Upper lobe of left lung (tissue), 6 donors: Measurements from ENCODE around the gene CEP55. TPM values are rescaled to one million over a fixed set of nuclear protein-coding genes. Genes with fewer than 3 reads are reported as not detected.

Experiments used
- ATAC-seq, 2 donors: fragments of 200-7000 bp; cut with Tn5 transposase; one replicate each; pipeline ENCODE4 v1.9.1; 2022; ENCODE audit warnings: mild to moderate bottlenecking in 2 of 2, moderate library complexity in 2 of 2; ENCODE audit not compliant: low FRiP score in 2 of 2
- DNase-seq, 2 donors: peaks; one replicate each; pipeline ENCODE4 v3.0.0-alpha.2; 2019 to 2020
- H3K27ac ChIP-seq, 4 donors: fragments of 200-600 bp; sonication (generic); one replicate each; pipeline ENCODE4 v1.5.1; 2016 to 2019
- H3K27me3 ChIP-seq, 4 donors: fragments of 200-600 bp; sonication (generic); one replicate each; pipeline ENCODE4 v1.5.1; 2017 to 2019
- H3K36me3 ChIP-seq, 4 donors: fragments of 200-600 bp; sonication (generic); one replicate each; pipeline ENCODE4 v1.5.1; 2016 to 2019
- H3K4me1 ChIP-seq, 4 donors: fragments of 200-600 bp; sonication (generic); one replicate each; pipeline ENCODE4 v1.5.1; 2018 to 2019
- H3K4me3 ChIP-seq, 4 donors: fragments of 200-600 bp; sonication (generic); one replicate each; pipeline ENCODE4 v1.5.1; 2017 to 2019; ENCODE audit warnings: mild to moderate bottlenecking in 2 of 4, moderate library complexity in 1 of 4
- H3K9me3 ChIP-seq, 4 donors: fragments of 200-600 bp; sonication (generic); one replicate each; pipeline ENCODE4 v1.5.1; 2018 to 2019
- CTCF ChIP-seq, 6 experiments: fragments of 450-650 bp in 4 of 6; fragments of 200-600 bp in 2 of 6; sonication (generic) in 2 of 6; IDR thresholded peaks; one replicate each; pipeline ENCODE4 v1.5.1; 2016 to 2019; ENCODE audit warnings: antibody characterized with exemption in 6 of 6
- EP300 ChIP-seq, 4 donors: sonication (generic); formaldehyde crosslinking; IDR thresholded peaks; one replicate each; pipeline ENCODE4 v1.5.1; 2017; ENCODE audit warnings: antibody characterized with exemption in 4 of 4, control low read depth in 2 of 4
- POLR2A ChIP-seq, 4 donors: fragments of 450-650 bp; IDR thresholded peaks; one replicate each; pipeline ENCODE4 v1.5.1; 2016 to 2017; ENCODE audit warnings: antibody characterized with exemption in 4 of 4, mild to moderate bottlenecking in 2 of 4
- POLR2AphosphoS5 ChIP-seq, 2 donors: sonication (generic); formaldehyde crosslinking; IDR thresholded peaks; one replicate each; pipeline ENCODE4 v1.5.1; 2017; ENCODE audit warnings: antibody characterized with exemption in 2 of 2
- WGBS, 2 donors: methylation state at CpG; one replicate each; pipeline ENCODE4 v1.1.5; 2017 to 2018; 5-methylcytosine and 5-hydroxymethylcytosine counted together
- total RNA-seq, 6 donors: library from RNA; depleted of rRNA in 4 of 6; stranded (reverse); fragments of >200 nt in 4 of 6; gene quantifications; one replicate each; pipeline versions ENCODE4 v1.1.0 to v1.2.1, GENCODE V29; 2016 to 2021
- donor health status: DM: no; HTN: no; CAD: no; lungs with moderate emphysema.
- donor health status: DM: no; HTN: yes; CAD: no; lungs with severe emphysema.

The CEP55 gene
- total RNA-seq, 6 donors from 2014 or later: 1.3 to 3.3 (median 2.3) TPM; not detected in 1

DNA sequence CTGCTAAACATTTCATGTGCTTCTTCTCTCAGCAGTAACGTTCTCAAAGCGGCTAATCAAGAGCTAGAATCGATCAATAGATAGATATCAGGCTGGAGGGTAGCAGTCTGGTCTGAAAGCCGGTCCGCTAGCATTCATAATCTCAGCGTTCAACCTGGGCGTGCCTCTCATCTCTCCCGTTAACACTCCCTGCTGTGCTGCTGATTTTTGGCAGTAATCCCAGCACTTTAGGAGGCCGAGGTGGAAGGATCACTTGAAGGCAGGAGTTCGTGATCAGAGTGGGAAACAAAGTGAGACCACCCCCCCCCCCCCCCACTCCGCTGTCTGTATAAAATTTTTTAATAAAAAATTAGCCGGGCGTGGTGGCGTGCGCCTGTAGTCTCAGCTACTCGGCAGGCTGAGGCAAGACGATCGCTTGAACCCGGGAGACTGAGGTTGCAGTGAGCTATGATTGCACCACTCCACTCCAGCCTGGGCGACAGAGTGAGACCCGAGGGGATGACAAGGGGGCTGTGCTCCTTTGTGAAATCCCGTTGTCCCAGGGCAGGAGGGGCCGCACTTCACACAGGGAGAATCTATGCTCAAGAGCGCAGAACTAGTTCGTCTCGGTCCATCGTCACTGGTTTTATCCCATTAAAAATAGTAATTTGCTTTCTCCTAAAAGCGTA lies 624 bp upstream of the CEP55 start:
- TF ChIP-seq CTCF (IDR thresholded peaks at IDR 0.05) (no peak), POLR2AphosphoS5 (IDR thresholded peaks at IDR 0.05) (no peak), POLR2A (IDR thresholded peaks at IDR 0.05) (no peak)
- no peaks in the 10 kb centered on the region for H3K27me3 ChIP-seq
- H3K4me1 ChIP-seq: peaks cover 0 to 14% (median 11%) of the 10 kb centered on the region in 4 donors
- H3K9me3 ChIP-seq: no peaks in the 10 kb centered on the region
- DNase-seq (peak; percentile 22 to 29), ATAC-seq (peak; percentile 40 to 75)
- H3K4me3 ChIP-seq: peak overlapping the region; percentile 47 to 74 (median 65)
- H3K36me3 ChIP-seq: no peaks in the 10 kb centered on the region
- WGBS, 2 donors: 0 to 1% methylated on average over 22 to 26 of the region's 28 CpGs
- H3K27ac ChIP-seq: peak overlapping the region in 3 of 4 donors; percentile 36 to 72 (median 60)

- Histone ChIP-seq H3K27me3 (no peaks in the 10 kb centered on the region), H3K9me3 (no peaks in the 10 kb centered on the region), H3K36me3 (no peaks in the 10 kb centered on the region), H3K27ac (no peak overlapping the region), H3K4me1 (peaks cover 0 to 14% (median 11%) of the 10 kb centered on the region in 4 donors), H3K4me3 (no peak overlapping the region)
- DNase-seq (no peak), ATAC-seq (no peak)
- no peak for TF ChIP-seq CTCF (IDR thresholded peaks at IDR 0.05)
- no peak for TF ChIP-seq POLR2AphosphoS5 (IDR thresholded peaks at IDR 0.05)
- TF ChIP-seq POLR2A (IDR thresholded peaks at IDR 0.05): no peak
- TF ChIP-seq EP300 (IDR thresholded peaks at IDR 0.05): no peak
- 32 to 45% methylated on average over 5 of the region's 5 CpGs for WGBS, 2 donors
These were observed 1.8 kb downstream of the CEP55 start for GRCh38 chr10:93498166-93498565.

GRCh38 chr10:93501650-93502049 lies 5.2 kb downstream of the CEP55 start:
- ATAC-seq: no peak
- H3K4me3 ChIP-seq: no peak overlapping the region
- H3K9me3 ChIP-seq: no peaks in the 10 kb centered on the region
- TF ChIP-seq EP300 (IDR thresholded peaks at IDR 0.05): no peak
- no peak for TF ChIP-seq POLR2A (IDR thresholded peaks at IDR 0.05)
- TF ChIP-seq CTCF (IDR thresholded peaks at IDR 0.05): no peak
- no peak for TF ChIP-seq POLR2AphosphoS5 (IDR thresholded peaks at IDR 0.05)
- no peaks in the 10 kb centered on the region for H3K36me3 ChIP-seq
- H3K27ac ChIP-seq: no peak overlapping the region
- peaks cover 0 to 6% (median 4%) of the 10 kb centered on the region in 4 donors for H3K4me1 ChIP-seq
- H3K27me3 ChIP-seq: no peaks in the 10 kb centered on the region
- DNase-seq: no peak

DNA sequence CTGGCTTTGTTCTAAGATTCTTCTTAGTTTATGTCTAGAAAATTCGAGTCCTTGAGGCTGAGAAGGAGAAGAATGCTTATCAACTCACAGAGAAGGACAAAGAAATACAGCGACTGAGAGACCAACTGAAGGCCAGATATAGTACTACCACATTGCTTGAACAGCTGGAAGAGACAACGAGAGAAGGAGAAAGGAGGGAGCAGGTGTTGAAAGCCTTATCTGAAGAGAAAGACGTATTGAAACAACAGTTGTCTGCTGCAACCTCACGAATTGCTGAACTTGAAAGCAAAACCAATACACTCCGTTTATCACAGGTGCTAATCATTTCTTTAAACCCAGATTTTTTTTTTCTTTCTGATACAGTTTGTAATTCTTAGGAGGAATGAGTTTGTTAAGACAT lies 6.7 kb downstream of the CEP55 start:
- DNase-seq: no peak
- no peaks in the 10 kb centered on the region for H3K4me1 ChIP-seq
- no peaks in the 10 kb centered on the region for H3K36me3 ChIP-seq
- H3K27me3 ChIP-seq: no peaks in the 10 kb centered on the region
- H3K9me3 ChIP-seq: no peaks in the 10 kb centered on the region
- no peak for TF ChIP-seq EP300 (IDR thresholded peaks at IDR 0.05)
- TF ChIP-seq CTCF (IDR thresholded peaks at IDR 0.05): no peak
- TF ChIP-seq POLR2AphosphoS5 (IDR thresholded peaks at IDR 0.05): no peak
- no peak for TF ChIP-seq POLR2A (IDR thresholded peaks at IDR 0.05)
- H3K27ac ChIP-seq: no peak overlapping the region
- H3K4me3 ChIP-seq: no peak overlapping the region
- WGBS, 2 donors: 59 to 73% methylated on average over 6 of the region's 6 CpGs
- no peak for ATAC-seq

DNA sequence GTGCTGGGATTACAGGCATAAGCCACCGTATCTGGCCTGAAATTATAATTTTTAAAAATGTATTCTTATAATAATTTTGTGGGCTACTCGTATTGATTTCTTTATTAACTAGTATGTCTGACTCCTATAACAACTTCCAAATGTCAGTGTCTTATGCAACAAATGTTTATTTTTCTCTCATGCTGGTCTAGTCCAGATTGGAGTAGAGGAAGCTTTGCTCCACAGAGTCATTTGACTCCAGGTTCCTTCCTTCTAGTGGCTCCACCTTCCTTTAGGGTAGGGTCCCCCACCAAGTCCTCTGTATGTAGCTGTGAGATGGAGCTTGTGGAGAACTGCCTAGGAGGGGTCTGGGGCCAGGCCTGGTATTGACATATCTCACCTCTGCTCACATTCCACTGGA lies 8.7 kb downstream of the CEP55 start:
- no peak overlapping the region for H3K27ac ChIP-seq
- no peaks in the 10 kb centered on the region for H3K4me1 ChIP-seq
- H3K9me3 ChIP-seq: no peaks in the 10 kb centered on the region
- no peak overlapping the region for H3K4me3 ChIP-seq
- WGBS, 2 donors: 94 to 96% methylated on average over 2 of the region's 2 CpGs
- ATAC-seq (no peak), DNase-seq (no peak)
- TF ChIP-seq CTCF (IDR thresholded peaks at IDR 0.05): no peak
- no peaks in the 10 kb centered on the region for H3K27me3 ChIP-seq
- H3K36me3 ChIP-seq: no peaks in the 10 kb centered on the region
